ENCODE measurements around the gene ZNF185. TPM values are rescaled to one million over a fixed set of nuclear protein-coding genes. Genes with fewer than 3 reads are reported as not detected.

The ZNF185 gene
- polyA plus RNA-seq, 1 donor from 2014 or later: 2.8 TPM

- no peak overlapping the region for H3K9ac ChIP-seq (ENCODE audit: low read length)
- no peaks in the 10 kb centered on the region for H4K20me1 ChIP-seq (ENCODE audit: insufficient read depth)
- H3K27me3 ChIP-seq (ENCODE audit: insufficient read depth, low read depth, low read length): no peaks in the 10 kb centered on the region
- H3K4me2 ChIP-seq (ENCODE audit: low read length): no peak overlapping the region
- H3K9me2 ChIP-seq (ENCODE audit: insufficient read depth, low read length): no peaks in the 10 kb centered on the region
- H3K4me3 ChIP-seq (ENCODE audit: low read length): no peak overlapping the region
- H3F3A ChIP-seq (ENCODE audit: insufficient read depth, low read length, poor library complexity, severe bottlenecking): no peaks in the 10 kb centered on the region
- H3K27ac ChIP-seq (ENCODE audit: low read length): no peak overlapping the region
- no peak for TF ChIP-seq TAF1 (IDR thresholded peaks at IDR 0.05; ENCODE audit: low read depth)
- TF ChIP-seq REST (IDR thresholded peaks at IDR 0.05; ENCODE audit: borderline replicate concordance): no peak
- no peak for TF ChIP-seq RAD21 (conservative IDR thresholded peaks at IDR 0.05)
- TF ChIP-seq MXI1 (conservative IDR thresholded peaks at IDR 0.05; ENCODE audit: poor library complexity, severe bottlenecking): no peak
- TF ChIP-seq POLR2AphosphoS5 (IDR thresholded peaks at IDR 0.05): no peak
- TF ChIP-seq EP300 (conservative IDR thresholded peaks at IDR 0.05; ENCODE audit: poor library complexity, severe bottlenecking): no peak
- no peak for TF ChIP-seq EZH2 (IDR thresholded peaks at IDR 0.05; ENCODE audit: borderline replicate concordance, insufficient read depth, low read length, poor library complexity, severe bottlenecking)
- no peak overlapping the region for H2AFZ ChIP-seq (ENCODE audit: low read depth, low read length)
- H3K9me3 ChIP-seq (ENCODE audit: low read length): no peaks in the 10 kb centered on the region
- no peaks in the 10 kb centered on the region for H3K79me2 ChIP-seq (replicated peaks; ENCODE audit: insufficient read depth, low read length)
- no peaks in the 10 kb centered on the region for H3K36me3 ChIP-seq (ENCODE audit: insufficient read depth, low read length)
Measured at GRCh38 chrX:152918707-152919106, 20.8 kb downstream of the ZNF185 start.

GRCh38 chrX:152923599-152923998 lies 25.7 kb downstream of the ZNF185 start:
- H2AFZ ChIP-seq (ENCODE audit: low read depth, low read length): no peak overlapping the region
- no peak overlapping the region for H3K9ac ChIP-seq (ENCODE audit: low read length)
- no peaks in the 10 kb centered on the region for H3K27me3 ChIP-seq (ENCODE audit: insufficient read depth, low read depth, low read length)
- no peak overlapping the region for H3K27ac ChIP-seq (ENCODE audit: low read length)
- H3K9me3 ChIP-seq (ENCODE audit: low read length): no peaks in the 10 kb centered on the region
- H3K36me3 ChIP-seq (ENCODE audit: insufficient read depth, low read length): no peaks in the 10 kb centered on the region
- no peaks in the 10 kb centered on the region for H3K9me2 ChIP-seq (ENCODE audit: insufficient read depth, low read length)
- H3K4me2 ChIP-seq (ENCODE audit: low read length): no peak overlapping the region
- H3K4me3 ChIP-seq (ENCODE audit: low read length): no peak overlapping the region
- no peak for TF ChIP-seq CTCF (IDR thresholded peaks at IDR 0.05; ENCODE audit: poor library complexity, severe bottlenecking)
- no peak for TF ChIP-seq REST (IDR thresholded peaks at IDR 0.05; ENCODE audit: borderline replicate concordance)
- TF ChIP-seq EP300 (conservative IDR thresholded peaks at IDR 0.05; ENCODE audit: poor library complexity, severe bottlenecking): no peak
- no peak for TF ChIP-seq POLR2AphosphoS5 (IDR thresholded peaks at IDR 0.05)
- TF ChIP-seq EZH2 (IDR thresholded peaks at IDR 0.05; ENCODE audit: borderline replicate concordance, insufficient read depth, low read length, poor library complexity, severe bottlenecking): no peak
- TF ChIP-seq SMC3 (conservative IDR thresholded peaks at IDR 0.05; ENCODE audit: poor library complexity): no peak
- no peak for TF ChIP-seq TAF1 (IDR thresholded peaks at IDR 0.05; ENCODE audit: low read depth)
- TF ChIP-seq RAD21 (conservative IDR thresholded peaks at IDR 0.05): no peak
- TF ChIP-seq MXI1 (conservative IDR thresholded peaks at IDR 0.05; ENCODE audit: poor library complexity, severe bottlenecking): no peak
- no peaks in the 10 kb centered on the region for H4K20me1 ChIP-seq (ENCODE audit: insufficient read depth)
- no peaks in the 10 kb centered on the region for H3K79me2 ChIP-seq (replicated peaks; ENCODE audit: insufficient read depth, low read length)
- no peaks in the 10 kb centered on the region for H3F3A ChIP-seq (ENCODE audit: insufficient read depth, low read length, poor library complexity, severe bottlenecking)
